NCI-H2171 treated with DMSO at 0.1 percent for 48 hours (cell line): Measurements from ENCODE around the gene RTKN.
A peak's percentile ranks its signal among the peaks of the same experiment; 100 is the strongest.
"Not testable (repeated sequence)": the region's sequence is repeated elsewhere in the genome, so short reads cannot be mapped to it uniquely, and the experiment has no call there.

Experiments
- DNase-seq: peaks from one replicate; lab custom pipeline; 2025; lab: John Stamatoyannopoulos, UW

The RTKN gene

GRCh38 chr2:74441690-74442482 is at the start of gene RTKN:
TSS of gene RTKN (minus strand) at chr2:74441937. CDS start at chr2:74441816, 121 bp downstream.
- peak; percentile 27 for DNase-seq

- DNase-seq, result no peak
Measured at GRCh38 chr2:74489906-74490305, 48.2 kb upstream of the RTKN start.

DNA sequence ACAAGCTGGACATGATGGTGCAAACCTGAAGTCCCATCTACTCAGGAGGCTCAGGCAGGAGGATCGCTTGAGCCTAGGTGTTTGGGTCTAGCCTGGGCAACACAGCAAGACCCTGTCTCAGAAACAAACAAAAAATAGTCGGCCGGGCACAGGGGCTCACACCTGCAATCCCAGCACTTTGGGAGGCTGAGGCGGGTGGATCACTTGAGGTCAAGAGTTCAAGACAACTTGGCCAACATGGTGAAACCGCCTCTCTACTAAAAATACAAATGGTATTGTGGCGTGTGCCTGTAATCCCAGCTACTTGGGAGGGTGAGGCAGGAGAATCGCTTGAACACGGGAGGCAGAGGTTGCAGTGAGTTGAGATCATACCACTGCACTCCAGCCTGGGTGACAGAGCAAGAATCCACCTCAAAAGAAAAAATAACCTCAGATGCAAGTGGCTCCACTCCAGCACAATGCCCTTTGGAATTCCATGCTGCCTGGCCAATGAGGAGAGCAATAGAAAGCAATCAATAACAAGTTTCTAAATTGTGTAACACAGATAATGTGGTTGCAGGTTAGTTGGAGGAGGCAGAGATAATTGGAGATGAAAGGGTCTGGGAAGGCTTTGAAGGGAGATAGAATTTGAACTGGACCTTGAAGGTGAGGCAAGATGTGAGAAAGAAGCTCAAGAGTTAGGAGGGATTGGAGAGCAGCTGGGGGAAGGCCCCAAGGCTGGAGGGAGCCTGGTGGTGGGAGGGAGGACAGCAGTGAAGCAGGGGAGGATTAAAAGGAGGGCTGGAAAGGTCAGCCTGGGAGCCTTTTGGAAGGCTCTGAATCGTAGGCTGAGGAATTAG is 47.1 kb upstream of the RTKN start:
- no peak for DNase-seq

DNA sequence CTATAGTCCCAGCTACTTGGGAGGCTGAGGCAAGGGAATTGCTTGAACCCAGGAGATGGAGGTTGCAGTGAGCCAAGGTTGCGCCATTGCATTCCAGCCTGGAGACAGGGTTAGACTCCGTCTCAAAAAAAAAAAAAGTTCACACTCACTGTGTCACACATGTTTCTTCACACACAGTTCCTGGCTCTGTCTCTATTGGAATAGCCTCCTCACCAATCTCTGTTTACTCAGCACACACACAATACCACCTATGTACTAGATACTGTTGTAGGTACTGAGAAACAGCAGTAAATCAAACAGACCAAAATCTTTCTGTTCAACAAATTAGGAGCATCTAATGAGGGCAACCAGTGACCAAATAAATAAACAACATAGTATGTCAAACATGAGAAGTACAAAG is 44.4 kb upstream of the RTKN start:
- no peak for DNase-seq

- DNase-seq, result not testable (repeated sequence)
Measured at GRCh38 chr2:74483675-74484164, 42.0 kb upstream of the RTKN start.

DNA sequence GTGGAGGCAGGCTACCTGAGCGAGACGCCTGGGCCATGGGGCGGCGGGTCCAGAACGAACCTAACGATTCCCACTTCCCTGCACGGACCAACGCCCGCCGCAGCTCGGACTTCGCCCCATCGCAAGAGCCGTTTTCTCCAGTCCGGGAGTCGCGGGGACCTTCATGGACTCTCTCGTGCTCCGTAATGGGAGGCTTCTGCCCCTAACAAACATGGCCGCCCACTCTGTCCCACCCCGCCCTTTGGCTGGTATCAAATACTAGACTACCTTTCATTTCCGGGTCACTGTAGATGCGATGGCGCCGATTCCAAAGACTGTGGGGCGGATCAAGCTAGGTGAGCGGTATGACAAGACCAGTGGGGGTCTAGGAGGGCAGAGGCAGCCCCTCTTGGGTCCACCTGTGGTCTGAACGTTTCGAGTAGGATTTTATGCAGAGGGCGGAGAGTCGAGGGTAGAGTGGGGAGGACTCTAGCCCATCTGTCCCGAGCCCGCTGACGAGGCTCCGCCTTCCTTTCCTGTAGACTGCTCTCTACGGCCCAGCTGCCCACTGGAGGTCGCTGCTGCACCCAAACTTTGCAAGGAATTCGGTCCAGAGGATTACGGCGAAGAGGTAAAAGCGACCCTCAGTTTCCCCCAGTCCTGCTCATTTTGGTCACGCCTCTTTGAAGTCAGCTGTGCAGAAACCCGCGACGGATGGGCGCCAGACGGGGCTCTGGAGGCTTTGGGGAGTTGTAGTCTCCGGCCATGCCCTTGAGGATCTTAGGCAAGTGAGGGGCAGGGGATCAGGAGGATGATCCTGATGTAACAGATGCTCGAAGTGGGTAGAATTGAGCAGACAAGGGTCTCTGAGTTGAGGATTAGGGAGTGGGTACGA is 41.3 kb upstream of the RTKN start, which contains the start of the genes CCDC142 and TTC31:
Gene CCDC142, minus strand, starts transcription at position 198 of the 874 bp plus-strand sequence. Its CDS starts 161 bp downstream, at position 37.
Gene TTC31, plus strand, starts transcription at position 281 of the 874 bp plus-strand sequence. Its CDS starts 15 bp downstream, at position 296.
- peak; percentile 96 for DNase-seq

DNA sequence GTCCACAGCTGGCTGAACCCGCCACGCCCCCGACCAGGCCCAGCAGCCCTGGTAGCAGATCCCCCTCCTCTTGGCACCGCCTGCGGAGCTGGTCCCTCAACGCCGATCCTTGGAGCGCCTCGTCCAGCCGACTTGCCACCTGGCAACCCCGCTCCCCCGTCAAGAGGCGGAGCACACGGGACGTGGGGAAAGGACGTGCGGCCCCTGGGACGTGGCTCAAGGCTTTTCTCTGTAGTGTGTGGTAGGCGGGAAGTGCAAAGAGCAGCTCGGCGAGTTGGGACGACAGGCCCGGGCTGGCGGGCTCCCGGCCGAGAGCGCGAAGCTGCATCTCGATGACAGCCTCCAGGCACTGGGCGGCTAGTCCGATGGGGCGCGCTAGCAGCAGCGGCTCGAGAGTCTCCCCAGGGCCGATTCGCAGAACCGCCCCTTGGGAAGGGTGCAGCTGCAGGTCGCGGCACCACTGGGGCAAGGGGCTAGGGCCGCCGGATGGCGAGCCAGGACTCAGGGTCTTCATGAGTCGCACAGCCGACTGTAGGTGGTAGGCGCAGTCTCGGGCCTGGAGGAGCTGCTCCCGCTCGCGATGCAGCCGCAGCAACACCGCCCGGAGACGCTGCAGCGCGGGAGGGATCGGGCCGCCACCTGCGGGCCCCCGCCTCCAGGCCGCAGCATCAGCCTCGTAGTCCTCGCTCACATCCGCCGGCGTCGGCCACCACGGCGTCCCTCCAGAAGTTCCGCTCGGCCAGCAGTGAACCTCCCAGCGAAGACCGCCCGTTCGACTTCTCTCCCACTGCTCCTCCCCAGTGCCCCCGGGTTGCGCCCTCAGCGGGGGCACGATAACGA is 40.4 kb upstream of the RTKN start:
- peak; percentile 75 for DNase-seq

GRCh38 chr2:74481431-74481830 is 39.7 kb upstream of the RTKN start:
- no peak for DNase-seq

- no peak for DNase-seq
Measured at GRCh38 chr2:74474899-74475298, 33.2 kb upstream of the RTKN start.

DNA sequence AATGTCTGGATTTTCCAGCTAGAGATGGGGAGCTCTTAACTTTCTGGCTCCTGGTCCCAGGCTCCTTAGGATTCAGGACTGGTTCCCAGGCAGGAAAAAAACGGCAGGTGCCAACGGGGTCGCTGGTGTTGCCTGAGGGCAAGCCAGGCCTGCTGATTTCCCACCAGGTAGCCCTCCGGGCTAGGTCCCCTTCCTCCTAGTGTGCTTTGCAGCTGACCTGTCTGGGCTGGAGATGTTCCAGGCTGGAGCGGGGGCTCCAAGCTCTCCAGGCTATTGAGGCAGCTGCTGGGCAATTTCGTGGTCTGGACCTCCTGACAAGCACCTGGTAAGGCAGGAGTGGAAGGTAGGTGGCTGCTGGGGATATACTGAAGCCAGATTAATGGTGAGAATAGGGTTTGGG is 32.7 kb upstream of the RTKN start:
- no peak for DNase-seq

DNA sequence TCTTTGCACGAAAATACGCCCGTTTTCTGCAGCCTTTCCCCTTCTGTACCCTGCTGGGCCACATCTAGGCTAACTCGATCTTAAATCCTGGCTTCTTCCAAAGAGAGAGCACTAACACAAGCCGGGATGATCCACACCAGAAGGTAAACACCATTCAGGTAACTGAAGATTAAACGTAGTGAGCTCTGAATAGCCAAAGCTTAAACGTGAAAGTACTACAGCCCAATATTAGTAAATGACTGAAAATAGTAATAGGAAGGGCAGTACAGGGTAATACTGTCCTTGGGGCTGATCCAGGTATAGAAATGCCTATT is 31.2 kb upstream of the RTKN start:
- no peak for DNase-seq

- DNase-seq, result peak; percentile 93
Measured at GRCh38 chr2:74472086-74472944, 30.6 kb upstream of the RTKN start, which contains the start of gene MRPL53. TSS of gene MRPL53 (minus strand) at chr2:74472680. CDS start at chr2:74472660, 20 bp downstream.

DNA sequence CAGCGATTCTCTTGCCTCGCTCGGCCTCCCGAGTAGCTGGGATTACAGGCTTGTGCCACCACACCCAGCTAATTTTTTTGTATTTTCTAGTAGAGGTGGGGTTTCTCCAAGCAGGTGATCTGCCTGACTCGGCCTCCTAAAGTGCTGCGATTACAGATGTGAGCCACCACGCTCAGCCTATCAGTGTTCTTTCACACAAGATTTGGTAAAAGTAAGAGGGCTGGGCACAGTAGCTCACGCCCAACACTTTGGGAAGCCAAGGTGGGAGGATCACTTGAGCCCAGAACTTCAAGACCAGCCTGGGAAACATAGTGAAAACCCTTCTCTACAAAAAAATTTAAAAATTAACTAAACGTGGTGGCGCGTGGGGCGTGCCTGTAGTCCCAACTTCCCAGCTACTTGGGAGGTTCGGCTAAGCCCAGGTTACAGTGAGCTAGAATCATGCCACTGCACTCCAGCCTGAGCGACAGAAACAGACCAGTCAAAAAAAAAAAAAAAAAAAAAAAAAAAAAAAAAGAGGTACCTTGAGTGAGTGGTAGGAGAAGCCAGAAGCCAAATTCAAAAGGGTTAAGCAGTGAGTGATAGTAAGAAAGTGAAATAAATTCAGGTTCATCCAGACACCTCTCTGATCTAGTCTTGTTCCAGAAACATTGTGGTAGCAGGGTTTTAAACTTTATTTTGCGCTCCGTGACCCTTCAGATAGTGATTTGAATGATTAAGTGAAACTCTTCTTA is 29.8 kb upstream of the RTKN start:
- DNase-seq, result peak; percentile 54

DNA sequence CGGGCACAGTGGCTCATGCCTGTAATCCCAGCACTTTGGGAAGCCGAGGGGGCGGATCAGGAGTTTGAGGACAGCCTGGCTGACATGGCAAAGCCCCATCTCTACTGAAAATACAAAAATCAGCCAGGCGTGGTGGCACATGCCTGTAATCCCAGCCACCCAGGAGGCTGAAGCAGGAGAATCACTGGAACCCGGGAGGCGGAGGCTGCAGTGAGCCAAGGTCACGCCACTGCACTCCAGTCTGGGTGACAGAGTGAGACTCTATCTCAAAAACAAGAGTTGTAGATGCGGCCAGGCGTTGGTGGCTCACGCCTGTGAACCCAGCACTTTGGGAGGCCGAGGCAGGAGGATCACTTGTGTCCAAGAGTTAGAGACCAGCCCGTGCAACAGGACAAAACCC is 29.0 kb upstream of the RTKN start:
- not testable (repeated sequence) for DNase-seq

DNA sequence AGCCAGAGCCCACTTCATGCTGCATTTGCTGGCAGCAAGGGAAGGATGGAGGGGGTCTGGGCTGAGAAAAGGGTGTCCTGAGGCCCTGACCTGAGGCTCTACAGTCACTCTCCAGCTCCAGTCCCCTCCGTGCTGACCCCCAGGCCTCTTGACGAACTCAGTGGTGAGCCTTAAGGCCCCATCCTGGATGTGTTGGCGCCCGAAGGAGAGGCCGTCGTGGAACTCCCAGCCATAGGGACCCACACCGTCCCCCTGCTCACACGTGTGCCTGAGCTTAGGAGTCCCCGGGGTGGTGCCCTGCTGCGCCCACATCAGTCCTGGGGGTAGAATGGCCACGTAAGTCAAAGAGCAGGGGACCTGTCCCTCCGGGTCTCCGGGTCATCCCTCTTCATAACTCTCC is 22.7 kb upstream of the RTKN start:
- DNase-seq, result no peak

DNA sequence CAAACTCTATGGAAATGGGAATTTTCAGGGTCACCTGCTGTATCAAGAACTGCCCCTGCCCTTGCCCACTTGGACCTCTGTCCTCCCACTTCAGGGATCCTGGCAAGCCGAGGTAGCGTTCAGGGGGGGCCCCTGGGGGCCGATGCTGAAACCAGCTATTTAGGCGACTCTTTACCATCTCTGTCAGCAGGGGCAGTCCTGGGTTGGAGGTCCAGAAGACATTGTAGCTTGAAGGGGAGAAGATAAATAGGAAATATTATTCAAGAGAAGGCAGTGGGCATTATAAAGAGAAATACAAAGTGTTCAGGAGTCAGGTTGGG is 21.0 kb upstream of the RTKN start:
- no peak for DNase-seq

GRCh38 chr2:74462054-74462785 is 20.5 kb upstream of the RTKN start:
- DNase-seq, result no peak

DNA sequence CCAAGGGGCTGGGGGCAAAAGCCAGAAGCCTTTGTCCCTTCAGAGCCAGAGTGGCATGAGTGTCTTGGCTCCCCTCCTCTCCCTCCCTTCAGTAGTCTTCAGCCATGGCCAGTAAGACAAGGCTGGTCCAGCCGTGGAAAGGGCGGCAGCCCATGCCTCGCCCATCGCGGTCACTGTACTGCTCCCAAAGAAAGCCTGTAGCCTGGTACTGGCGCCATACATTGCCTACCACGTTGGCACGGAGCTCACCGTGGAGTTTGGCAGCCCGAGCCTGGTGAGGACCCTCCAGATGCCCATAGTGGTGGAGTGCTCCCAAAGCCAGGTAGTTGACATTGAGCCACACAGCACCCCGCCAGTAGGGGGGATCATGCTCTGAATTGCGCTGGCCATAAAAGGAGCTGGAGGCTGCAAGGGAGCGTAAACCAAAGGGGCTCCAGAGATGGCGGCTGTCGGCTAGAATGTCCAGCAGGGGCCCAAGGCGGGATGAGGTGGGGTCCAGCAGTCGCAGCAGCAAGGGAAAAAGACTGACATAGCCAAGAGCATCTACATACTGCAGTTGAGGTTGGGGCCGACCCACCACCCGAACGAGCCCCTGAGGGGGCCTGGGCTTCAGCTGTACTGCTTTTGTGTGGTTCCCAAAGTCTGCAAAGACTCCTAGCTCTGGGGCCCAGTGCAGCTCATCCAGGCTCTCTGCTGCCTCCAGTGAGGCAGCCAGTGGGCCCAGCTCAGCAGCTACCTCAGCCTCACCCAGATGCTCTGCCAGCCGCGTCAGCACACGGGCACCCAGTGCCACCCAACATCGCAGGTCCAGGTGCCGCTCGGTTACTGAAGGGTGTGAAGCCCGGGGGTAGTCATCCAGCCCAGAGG is 19.7 kb upstream of the RTKN start:
- DNase-seq, result no peak
